HT-29 (cell line): ENCODE results near the gene HDHD5. TPM values are rescaled to one million over a fixed set of nuclear protein-coding genes. Genes with fewer than 3 reads are reported as not detected.

Experiments
- DNase-seq: peaks from one replicate; pipeline ENCODE4 v3.0.0-alpha.2; 2015; ENCODE audit warnings: low spot score
- total RNA-seq: library from RNA; depleted of rRNA; stranded (reverse); fragments of >200 nt; shearing (Covaris generic); gene quantifications from 2 replicates; pipeline ENCODE4 v1.2.3, GENCODE V29; 2014

HDHD5 gene
- total RNA-seq, 1 experiment from 2014 or later: 74.3 TPM

DNA sequence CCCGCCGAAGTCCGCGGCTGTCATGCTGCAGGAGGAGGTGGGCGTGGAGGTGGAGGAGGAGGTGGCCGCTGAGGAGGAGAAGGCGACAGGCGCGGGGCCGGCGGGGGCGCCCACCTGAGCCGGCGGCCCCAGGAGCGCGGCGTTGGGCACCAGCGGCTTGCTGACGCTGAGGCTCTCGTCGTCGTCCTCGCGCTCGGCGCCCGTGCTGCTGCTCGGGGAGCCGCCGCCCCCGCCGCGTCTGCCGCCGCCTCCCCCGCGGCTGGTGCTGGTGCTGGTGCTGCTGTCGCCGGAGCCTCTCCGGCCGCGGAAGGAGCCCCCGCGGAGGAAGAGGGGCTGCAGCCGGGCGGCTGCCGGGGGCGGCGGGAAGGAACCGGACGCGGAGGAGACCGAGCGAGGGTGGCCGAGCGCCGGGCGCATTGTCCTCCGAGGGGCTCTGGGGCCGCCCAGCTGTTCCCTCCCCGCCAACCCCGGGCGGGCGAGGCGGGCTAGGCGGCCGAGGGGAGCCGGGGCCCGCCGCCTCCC lies 38.3 kb downstream of the HDHD5 start:
- no peak for DNase-seq

GRCh38 chr22:17120281-17120680 lies 38.8 kb downstream of the HDHD5 start:
- DNase-seq: no peak

DNA sequence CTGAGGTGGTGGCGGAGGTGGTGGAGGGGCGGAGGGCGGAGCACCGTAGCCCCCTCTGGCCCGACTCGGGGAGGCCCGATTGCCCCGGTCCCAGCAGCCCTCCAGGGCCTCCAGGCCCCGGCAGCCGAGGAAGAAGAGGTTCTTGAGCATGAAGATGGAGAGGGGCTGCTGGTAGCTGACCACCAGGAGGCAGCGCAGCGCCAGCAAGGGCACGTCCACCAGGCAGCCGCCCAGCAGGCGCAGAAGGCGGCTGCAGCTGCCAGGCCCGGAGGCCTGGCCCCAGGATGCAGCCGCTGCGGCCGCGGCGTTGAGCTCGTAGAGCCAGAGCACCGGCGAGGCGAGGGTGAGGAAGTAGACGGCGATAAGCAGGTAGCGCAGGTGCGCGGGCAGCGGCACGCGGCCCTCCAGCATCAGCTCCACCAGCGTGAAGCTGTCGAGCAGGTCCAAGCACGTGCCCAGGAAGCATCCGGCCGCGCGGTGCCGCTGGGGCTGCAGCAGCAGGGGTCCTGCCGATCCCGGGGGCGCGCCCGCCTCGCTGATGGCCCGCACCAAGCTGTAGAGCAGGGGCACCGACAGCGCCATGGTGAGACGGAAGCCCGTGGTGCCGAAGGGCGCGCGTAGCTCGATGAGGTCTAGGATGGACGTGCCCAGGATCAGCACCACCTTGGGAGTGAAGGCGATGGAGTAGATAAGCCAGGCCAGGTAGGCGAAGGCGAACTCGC lies 39.4 kb downstream of the HDHD5 start:
- DNase-seq: no peak

DNA sequence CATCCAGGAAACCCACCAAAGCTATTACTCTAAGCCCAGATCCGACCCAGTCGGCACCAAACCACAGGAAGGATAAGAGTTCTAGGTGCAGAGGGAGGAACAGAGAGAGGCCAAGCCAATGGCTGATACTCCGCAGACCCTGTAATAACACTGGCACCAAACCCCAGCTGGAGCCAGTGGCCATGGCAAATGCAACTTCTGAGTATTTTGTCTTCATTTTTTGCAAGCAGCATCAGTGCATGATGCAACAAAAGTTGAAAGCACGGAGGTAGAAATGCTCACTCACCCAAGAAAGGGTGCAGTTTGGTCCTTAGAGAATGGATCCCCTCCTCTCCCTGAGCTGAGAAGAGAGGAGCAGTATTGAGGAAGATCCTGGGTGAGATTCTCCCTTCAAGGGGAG lies 40.7 kb downstream of the HDHD5 start:
- DNase-seq: no peak

DNA sequence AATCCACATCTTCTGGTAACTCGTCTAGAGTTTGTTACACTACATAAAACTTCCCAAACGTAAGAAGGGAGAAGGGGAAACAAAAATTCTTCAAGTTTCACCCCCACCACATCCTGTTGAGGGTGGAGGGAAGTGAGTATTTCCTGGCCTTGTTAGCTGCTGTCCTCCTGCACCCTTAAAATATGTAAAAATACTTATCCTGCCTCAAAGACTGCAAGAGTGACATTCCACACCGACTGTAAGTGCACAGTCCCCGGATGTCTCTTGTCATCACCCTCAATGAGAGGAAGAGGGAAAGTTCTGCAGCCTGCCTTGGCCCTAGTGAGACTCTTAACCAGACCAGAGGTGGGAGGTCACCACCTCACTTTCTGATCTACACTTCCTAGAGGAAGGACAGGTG lies 41.2 kb downstream of the HDHD5 start:
- no peak for DNase-seq

- DNase-seq: no peak
Measured at GRCh38 chr22:17117400-17117799, 41.7 kb downstream of the HDHD5 start.

DNA sequence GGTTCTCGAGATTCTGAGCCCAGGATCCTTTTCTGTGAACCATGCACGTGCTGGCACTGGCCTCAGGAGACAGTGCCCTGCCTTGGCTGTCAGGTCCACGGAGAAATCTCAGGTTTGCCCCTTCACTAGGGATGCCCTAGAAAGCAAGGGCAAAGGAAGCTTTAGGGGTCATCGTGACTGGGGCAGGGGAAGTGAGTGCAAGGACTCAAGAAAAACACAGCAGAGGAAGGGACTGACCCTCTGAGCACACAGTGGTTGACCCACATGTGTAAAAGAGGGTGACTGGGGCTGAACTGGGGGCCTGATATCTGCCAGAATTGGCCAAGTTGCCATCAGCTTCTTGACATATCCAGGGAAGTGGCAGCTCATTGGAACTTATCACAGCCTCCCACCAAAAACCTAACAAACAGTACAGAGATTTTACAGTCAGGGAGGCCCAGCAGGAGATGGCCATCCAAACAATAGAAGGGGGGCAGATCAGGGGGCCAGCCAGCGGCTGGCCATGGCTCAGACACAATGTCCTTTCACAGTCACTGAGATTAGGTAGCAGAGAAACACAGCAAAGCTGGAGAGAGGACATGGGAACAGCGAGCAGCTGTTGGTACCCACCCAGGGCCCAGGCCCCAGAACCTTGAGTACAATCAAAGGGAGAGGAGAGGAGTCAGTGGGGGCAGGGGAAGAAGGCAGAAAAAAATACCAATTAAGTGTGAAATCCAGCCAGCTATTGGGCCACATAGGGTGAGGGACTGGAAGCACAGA lies 42.3 kb downstream of the HDHD5 start:
- no peak for DNase-seq

DNA sequence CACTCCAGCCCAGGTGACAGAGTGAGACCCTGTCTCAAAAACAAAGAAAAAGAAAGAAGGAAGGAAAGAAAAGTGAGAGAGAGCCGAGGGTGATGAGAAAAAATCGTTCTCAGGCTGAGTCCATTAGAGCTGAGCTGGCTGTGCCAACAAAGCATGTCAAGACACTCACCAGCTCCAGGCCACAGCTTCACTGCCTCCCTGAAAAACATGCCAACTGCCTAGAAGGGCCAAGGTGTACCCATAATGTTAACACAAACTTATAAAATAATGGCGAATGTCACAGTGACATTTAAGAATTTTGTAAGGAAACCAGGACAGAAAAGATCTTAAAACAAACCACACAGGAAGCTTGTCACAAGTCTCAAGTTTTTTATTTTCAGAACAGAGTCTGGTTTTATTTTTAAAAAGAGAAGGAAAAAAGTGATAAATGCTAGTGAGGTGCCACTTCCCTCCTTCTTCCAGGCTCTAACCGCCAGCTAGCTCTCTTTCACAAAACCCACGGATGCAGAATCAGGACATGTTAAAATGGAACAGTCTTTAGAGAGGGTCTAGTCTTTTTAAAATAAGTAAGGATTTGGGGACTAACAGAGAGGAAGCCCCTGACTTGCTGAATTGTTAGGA lies 43.0 kb downstream of the HDHD5 start:
- DNase-seq: no peak

DNA sequence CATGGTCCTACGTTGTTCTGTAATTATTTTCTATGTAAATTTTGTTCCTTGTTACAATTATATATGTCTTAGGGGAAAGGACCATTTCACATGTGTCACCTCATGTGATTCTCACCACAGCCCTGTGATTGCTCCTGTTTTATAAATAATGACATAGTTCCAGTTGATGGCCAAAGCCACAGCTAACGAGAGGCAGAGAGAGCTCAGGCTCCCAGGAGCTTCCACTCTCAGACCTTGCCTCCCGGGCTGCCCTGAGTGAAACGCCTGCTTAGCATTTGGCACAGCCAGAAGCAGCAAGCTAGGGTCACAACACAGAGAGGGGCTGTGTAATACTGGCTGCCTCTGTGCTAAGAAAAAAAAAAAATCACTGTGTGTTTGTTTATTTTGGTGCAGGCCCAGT lies 43.8 kb downstream of the HDHD5 start:
- no peak for DNase-seq

DNA sequence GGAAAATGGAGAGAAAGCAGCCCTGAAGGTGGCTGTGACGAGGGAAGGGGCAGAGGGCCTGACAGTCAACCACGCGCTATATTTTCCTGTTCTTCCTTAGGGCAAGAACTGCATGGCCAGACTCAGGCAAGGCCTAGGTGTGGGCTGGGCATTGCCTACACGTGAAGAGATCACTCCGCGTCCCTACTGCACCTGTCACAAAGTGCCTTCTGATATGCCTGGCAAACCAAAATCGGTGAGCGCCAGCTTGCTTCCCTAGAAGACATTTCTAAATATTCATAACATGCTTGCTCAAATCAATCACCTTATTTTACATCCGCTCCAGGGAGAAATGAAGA lies 44.2 kb downstream of the HDHD5 start:
- DNase-seq: no peak

GRCh38 chr22:17114173-17114897 lies 44.7 kb downstream of the HDHD5 start:
- DNase-seq: no peak

DNA sequence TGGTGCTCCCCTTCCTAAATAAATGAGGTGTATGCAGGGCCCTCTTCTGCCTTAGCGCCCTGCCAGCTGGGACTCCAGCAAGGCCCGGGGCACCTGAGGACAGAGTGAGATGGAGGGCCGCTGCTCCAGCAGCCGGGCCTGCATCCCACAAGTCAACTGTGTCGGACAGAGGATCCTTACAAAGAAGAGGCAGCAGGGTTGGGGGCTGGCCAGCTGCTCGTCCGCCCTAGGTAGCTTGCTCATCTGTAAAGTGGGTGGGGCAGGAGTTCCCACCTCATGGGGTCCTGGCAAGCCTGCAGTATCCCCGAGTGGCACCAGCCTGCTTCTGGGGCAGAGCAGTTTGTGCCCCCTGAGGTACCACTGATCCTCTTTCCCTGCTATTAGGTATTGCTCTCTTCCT lies 45.5 kb downstream of the HDHD5 start:
- no peak for DNase-seq

GRCh38 chr22:17112491-17113042 lies 46.5 kb downstream of the HDHD5 start:
- DNase-seq: no peak

- DNase-seq: no peak
Measured at GRCh38 chr22:17110791-17111550, 48.1 kb downstream of the HDHD5 start.

DNA sequence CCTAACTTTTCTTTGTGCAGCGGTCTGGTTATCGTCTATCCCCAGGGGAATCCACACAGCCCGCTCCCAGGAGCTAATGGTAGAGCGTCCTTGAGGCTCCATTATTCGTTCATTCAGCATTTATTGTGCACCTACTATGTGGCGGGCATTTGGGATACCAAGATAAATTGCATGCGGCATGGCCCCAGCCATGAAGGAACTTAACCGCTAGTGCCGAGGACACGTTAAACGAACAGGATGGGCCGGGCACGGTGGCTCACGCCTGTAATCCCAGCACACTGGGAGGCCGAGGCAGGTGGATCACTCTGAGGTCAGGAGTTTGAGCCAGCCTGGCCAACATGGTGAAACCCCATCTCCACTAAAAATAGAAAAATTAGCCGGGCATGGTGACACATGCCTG lies 49.1 kb downstream of the HDHD5 start:
- DNase-seq: no peak

- DNase-seq: no peak
Measured at GRCh38 chr22:17109113-17109865, 49.8 kb downstream of the HDHD5 start.

- no peak for DNase-seq
Measured at GRCh38 chr22:17108256-17109112, 50.6 kb downstream of the HDHD5 start.

DNA sequence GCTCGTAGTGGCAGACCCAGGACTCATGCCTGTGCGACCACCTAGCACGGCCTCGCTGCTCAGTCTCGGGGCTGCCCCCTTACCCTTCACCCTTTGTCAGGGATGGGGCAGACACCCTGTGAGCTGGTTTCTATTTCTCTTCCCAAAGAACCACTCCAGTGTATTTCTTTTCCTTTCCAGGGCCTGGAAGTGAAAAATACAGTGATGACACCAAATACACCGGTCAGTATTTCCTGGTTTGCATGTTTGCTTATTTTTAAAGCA lies 51.6 kb downstream of the HDHD5 start:
- no peak for DNase-seq

- DNase-seq: no peak
Measured at GRCh38 chr22:17106785-17107546, 52.1 kb downstream of the HDHD5 start.
